Upper lobe of left lung (tissue), 4 donors: ENCODE measurements around the gene FBN2.

Experiments
- EP300 ChIP-seq, 4 donors: sonication (generic); formaldehyde crosslinking; IDR thresholded peaks; one replicate each; pipeline ENCODE4 v1.5.1; 2017; ENCODE audit warnings: antibody characterized with exemption in 4 of 4, control low read depth in 2 of 4
- POLR2A ChIP-seq, 4 donors: fragments of 450-650 bp; IDR thresholded peaks; one replicate each; pipeline ENCODE4 v1.5.1; 2016 to 2017; ENCODE audit warnings: antibody characterized with exemption in 4 of 4, mild to moderate bottlenecking in 2 of 4
- POLR2AphosphoS5 ChIP-seq, 2 donors: sonication (generic); formaldehyde crosslinking; IDR thresholded peaks; one replicate each; pipeline ENCODE4 v1.5.1; 2017; ENCODE audit warnings: antibody characterized with exemption in 2 of 2
- TF ChIP-seq, protein P1 (sequence below), 6 experiments: fragments of 450-650 bp in 4 of 6; fragments of 200-600 bp in 2 of 6; sonication (generic) in 2 of 6; IDR thresholded peaks; one replicate each; pipeline ENCODE4 v1.5.1; 2016 to 2019; ENCODE audit warnings: antibody characterized with exemption in 6 of 6

GRCh38 chr5:128464596-128464995 lies 73.4 kb downstream of the FBN2 start:
- TF ChIP-seq, protein P1, sequence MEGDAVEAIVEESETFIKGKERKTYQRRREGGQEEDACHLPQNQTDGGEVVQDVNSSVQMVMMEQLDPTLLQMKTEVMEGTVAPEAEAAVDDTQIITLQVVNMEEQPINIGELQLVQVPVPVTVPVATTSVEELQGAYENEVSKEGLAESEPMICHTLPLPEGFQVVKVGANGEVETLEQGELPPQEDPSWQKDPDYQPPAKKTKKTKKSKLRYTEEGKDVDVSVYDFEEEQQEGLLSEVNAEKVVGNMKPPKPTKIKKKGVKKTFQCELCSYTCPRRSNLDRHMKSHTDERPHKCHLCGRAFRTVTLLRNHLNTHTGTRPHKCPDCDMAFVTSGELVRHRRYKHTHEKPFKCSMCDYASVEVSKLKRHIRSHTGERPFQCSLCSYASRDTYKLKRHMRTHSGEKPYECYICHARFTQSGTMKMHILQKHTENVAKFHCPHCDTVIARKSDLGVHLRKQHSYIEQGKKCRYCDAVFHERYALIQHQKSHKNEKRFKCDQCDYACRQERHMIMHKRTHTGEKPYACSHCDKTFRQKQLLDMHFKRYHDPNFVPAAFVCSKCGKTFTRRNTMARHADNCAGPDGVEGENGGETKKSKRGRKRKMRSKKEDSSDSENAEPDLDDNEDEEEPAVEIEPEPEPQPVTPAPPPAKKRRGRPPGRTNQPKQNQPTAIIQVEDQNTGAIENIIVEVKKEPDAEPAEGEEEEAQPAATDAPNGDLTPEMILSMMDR (IDR thresholded peaks at IDR 0.05), result no peak
- TF ChIP-seq POLR2AphosphoS5 (IDR thresholded peaks at IDR 0.05) (no peak), POLR2A (IDR thresholded peaks at IDR 0.05) (no peak), EP300 (IDR thresholded peaks at IDR 0.05) (no peak)
